ENCODE results near the gene PPP2R3A.
A peak's percentile ranks its signal among the peaks of the same experiment; 100 is the strongest.

Gene PPP2R3A, protein sequence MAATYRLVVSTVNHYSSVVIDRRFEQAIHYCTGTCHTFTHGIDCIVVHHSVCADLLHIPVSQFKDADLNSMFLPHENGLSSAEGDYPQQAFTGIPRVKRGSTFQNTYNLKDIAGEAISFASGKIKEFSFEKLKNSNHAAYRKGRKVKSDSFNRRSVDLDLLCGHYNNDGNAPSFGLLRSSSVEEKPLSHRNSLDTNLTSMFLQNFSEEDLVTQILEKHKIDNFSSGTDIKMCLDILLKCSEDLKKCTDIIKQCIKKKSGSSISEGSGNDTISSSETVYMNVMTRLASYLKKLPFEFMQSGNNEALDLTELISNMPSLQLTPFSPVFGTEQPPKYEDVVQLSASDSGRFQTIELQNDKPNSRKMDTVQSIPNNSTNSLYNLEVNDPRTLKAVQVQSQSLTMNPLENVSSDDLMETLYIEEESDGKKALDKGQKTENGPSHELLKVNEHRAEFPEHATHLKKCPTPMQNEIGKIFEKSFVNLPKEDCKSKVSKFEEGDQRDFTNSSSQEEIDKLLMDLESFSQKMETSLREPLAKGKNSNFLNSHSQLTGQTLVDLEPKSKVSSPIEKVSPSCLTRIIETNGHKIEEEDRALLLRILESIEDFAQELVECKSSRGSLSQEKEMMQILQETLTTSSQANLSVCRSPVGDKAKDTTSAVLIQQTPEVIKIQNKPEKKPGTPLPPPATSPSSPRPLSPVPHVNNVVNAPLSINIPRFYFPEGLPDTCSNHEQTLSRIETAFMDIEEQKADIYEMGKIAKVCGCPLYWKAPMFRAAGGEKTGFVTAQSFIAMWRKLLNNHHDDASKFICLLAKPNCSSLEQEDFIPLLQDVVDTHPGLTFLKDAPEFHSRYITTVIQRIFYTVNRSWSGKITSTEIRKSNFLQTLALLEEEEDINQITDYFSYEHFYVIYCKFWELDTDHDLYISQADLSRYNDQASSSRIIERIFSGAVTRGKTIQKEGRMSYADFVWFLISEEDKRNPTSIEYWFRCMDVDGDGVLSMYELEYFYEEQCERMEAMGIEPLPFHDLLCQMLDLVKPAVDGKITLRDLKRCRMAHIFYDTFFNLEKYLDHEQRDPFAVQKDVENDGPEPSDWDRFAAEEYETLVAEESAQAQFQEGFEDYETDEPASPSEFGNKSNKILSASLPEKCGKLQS (N-terminal part only)

DNA sequence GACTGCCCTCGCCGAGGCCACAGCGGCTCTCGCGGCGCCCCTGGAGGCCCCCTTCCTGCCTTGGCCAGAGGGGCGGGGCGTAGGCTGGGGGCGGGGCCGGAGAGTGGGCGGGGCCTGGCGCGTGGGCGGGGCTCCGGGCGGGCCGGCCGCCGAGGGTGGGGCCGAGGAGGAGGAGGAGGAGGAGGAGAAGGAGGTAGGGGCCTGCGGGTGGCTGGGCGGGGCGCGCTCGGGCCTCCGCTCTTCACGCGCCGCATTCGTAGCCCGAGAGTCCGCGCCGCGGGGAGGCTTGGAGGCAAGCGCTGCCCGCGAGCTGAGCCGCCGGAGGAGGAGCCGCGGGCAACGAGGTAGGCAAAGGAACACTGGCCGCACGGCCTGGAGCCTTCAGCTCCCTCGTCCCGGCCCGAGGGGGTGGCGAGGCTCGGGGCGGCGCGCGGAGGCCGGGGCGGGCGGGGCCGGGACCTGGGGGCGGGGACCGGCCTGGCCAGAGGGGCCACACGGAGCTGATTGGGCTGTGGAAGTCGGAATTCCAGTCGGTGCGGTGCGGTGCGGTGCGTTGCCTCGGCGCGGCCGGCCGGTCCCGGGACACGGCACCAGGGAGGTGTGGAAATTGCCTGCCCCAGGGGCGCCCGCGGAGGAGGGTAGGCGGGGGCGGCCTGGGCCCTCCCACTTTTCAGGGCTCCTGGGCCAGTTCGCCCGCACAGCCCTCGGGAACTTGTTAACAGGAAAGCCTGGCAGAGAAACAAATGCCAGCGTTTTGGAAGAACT lies at the start of gene PPP2R3A:
Gene PPP2R3A, plus strand, starts transcription at position 223 of the 765 bp plus-strand sequence. CDS start 35,771 bp downstream, outside the sequence.
- Histone ChIP-seq H3K36me3 (ENCODE audit: control insufficient read depth, insufficient read depth, low read length) (no peaks in the 10 kb centered on the region), H3K9me3 (ENCODE audit: control insufficient read depth, insufficient read depth, low read length) (no peaks in the 10 kb centered on the region), H3K9ac (ENCODE audit: low read depth, low read length) (peak within 1 kb of the TSS; percentile 83), H3K4me1 (ENCODE audit: control insufficient read depth, insufficient read depth, low read length) (peaks cover 38% of the 10 kb centered on the region), H3K4me3 (ENCODE audit: low read depth, low read length) (peak within 1 kb of the TSS; percentile 83), H3K27ac (ENCODE audit: low read depth, low read length) (peak within 1 kb of the TSS; percentile 95), H3K27me3 (ENCODE audit: control insufficient read depth, insufficient read depth, low read length) (no peaks in the 10 kb centered on the region)

DNA sequence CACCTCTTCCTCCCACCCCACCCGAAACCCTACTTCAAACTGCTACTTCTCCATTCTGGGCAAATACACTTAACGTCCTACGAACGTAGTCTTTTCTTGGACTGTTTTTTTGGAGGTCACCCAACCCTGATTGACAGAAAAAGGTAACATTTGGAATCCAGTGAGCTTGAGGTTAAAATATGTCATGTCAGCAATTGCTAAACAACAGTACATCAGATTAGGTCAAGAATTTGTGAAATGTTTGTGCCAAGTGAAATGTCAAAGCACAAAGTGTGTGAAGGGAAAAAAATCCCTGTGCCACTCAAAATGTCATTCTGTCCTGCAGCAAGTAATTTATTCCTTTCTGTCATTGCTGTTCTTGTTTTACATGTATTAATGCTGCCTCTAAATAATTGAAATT lies 49.2 kb upstream of the PPP2R3A start:
- H3K4me3 ChIP-seq (ENCODE audit: low read depth, low read length) = no peak overlapping the region

DNA sequence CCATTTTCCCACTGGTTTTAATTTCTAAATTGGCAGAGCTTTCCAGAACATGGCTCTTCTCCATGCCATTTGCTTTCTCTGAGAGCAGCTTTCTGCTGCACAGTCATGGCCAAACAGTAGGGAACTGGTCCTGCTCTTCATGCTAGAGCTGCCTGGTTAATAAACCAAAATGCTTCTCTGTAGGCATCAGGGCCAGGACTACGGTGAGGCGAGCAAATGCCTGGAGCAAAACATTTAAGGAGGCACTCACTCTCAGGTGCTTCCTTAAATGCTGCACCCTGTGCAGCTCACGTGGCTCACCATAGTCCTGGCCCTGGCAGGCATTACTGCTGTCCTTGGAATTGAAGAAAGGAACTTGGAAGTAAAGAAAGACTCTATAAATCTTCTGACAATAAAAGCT lies 48.5 kb upstream of the PPP2R3A start:
- H3K36me3 ChIP-seq (ENCODE audit: control insufficient read depth, insufficient read depth, low read length) = no peaks in the 10 kb centered on the region
- no peak overlapping the region for H3K27ac ChIP-seq (ENCODE audit: low read depth, low read length)
- H3K4me3 ChIP-seq (ENCODE audit: low read depth, low read length) = no peak overlapping the region
- H3K9me3 ChIP-seq (ENCODE audit: control insufficient read depth, insufficient read depth, low read length) = no peaks in the 10 kb centered on the region
- H3K27me3 ChIP-seq (ENCODE audit: control insufficient read depth, insufficient read depth, low read length) = no peaks in the 10 kb centered on the region
- H3K9ac ChIP-seq (ENCODE audit: low read depth, low read length) = no peak overlapping the region
- H3K4me1 ChIP-seq (ENCODE audit: control insufficient read depth, insufficient read depth, low read length) = peaks cover 10% of the 10 kb centered on the region; the same call in 1 of the 2 replicates

More for the DNA sequence above, 49.2 kb upstream of the PPP2R3A start:
- H3K36me3 ChIP-seq (ENCODE audit: control insufficient read depth, insufficient read depth, low read length) = no peaks in the 10 kb centered on the region
- H3K27ac ChIP-seq (ENCODE audit: low read depth, low read length) = no peak overlapping the region
- H3K27me3 ChIP-seq (ENCODE audit: control insufficient read depth, insufficient read depth, low read length) = no peaks in the 10 kb centered on the region
- H3K9me3 ChIP-seq (ENCODE audit: control insufficient read depth, insufficient read depth, low read length) = no peaks in the 10 kb centered on the region
- peaks cover 10% of the 10 kb centered on the region; the same call in 1 of the 2 replicates for H3K4me1 ChIP-seq (ENCODE audit: control insufficient read depth, insufficient read depth, low read length)
- no peak overlapping the region for H3K9ac ChIP-seq (ENCODE audit: low read depth, low read length)

DNA sequence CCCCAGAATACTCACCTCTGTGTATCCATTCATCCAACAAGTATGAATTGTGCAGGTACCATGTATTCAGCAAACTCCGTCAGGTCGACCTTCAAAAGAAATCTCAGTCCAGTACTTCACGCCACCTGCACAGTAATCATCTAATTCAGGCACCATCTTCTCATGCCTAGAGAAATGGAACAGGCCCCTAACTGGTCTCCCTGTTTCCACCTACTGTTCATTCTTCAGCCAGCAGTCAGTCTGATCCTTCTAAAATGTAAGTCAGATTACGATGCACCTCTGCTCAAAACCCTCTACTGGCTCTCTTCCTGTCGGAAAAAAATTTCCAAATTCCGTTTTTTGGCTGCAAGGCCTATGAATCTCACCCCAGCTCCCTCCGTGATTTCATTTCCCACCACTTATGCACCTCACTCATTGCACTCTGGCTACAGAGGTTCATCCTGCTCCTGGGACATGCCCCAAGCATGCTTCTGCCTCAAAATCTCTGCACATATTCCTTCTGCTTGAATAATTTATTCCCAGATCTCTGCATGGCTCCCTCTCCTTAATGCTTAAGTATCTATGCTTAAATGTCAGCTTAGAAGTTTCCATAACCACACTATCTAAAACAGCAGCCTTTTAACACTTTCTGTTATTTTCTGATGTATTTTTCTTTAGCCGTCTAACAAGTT lies 47.5 kb upstream of the PPP2R3A start:
- Histone ChIP-seq H3K27me3 (ENCODE audit: control insufficient read depth, insufficient read depth, low read length) (no peaks in the 10 kb centered on the region), H3K27ac (ENCODE audit: low read depth, low read length) (no peak overlapping the region), H3K9ac (ENCODE audit: low read depth, low read length) (no peak overlapping the region), H3K4me1 (ENCODE audit: control insufficient read depth, insufficient read depth, low read length) (peaks cover 10% of the 10 kb centered on the region; the same call in 1 of the 2 replicates), H3K9me3 (ENCODE audit: control insufficient read depth, insufficient read depth, low read length) (no peaks in the 10 kb centered on the region), H3K36me3 (ENCODE audit: control insufficient read depth, insufficient read depth, low read length) (no peaks in the 10 kb centered on the region), H3K4me3 (ENCODE audit: low read depth, low read length) (no peak overlapping the region)

DNA sequence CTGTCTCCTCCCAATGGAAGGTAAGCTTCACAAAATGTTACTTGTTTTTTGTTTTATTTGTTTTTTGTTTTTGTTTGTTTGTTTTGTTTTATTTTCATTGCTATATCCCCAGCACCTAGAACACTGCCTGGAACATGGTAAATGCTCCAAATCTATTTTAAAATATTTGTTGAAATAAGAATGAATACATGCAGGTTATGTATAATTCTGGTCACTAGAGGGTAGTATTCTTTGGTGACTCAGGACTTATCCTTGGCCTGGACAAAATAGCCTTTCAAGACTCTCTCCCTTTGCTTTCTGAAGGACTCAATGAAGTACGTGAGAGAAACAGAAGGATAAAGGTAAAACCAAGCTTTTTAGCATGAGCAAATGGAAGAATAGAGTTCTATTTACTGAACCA lies 46.9 kb upstream of the PPP2R3A start:
- H3K4me3 ChIP-seq (ENCODE audit: low read depth, low read length) = no peak overlapping the region
- no peak overlapping the region for H3K27ac ChIP-seq (ENCODE audit: low read depth, low read length)
- H3K36me3 ChIP-seq (ENCODE audit: control insufficient read depth, insufficient read depth, low read length) = no peaks in the 10 kb centered on the region
- H3K27me3 ChIP-seq (ENCODE audit: control insufficient read depth, insufficient read depth, low read length) = no peaks in the 10 kb centered on the region
- H3K4me1 ChIP-seq (ENCODE audit: control insufficient read depth, insufficient read depth, low read length) = peaks cover 10% of the 10 kb centered on the region; the same call in 1 of the 2 replicates
- no peak overlapping the region for H3K9ac ChIP-seq (ENCODE audit: low read depth, low read length)
- H3K9me3 ChIP-seq (ENCODE audit: control insufficient read depth, insufficient read depth, low read length) = no peaks in the 10 kb centered on the region

DNA sequence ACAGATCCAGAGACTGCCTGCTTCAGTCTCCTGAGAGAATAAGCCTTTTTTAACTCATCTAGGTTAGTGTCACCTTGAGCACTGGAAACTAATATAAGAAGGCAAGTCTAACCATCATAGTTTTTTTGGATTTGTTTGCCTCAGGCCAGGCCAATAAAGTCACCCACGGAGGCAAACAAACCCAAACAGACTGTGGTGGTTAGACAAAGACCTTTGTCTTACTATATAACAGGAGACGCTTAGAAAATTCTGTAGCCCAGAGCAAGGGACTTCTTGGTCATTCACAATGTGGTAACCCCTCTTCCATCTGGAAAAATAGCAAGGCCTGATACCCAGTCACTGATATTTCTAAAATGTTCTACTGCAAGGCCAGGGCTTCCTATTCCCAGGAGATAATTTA lies 45.3 kb upstream of the PPP2R3A start:
- no peak overlapping the region for H3K9ac ChIP-seq (ENCODE audit: low read depth, low read length)

DNA sequence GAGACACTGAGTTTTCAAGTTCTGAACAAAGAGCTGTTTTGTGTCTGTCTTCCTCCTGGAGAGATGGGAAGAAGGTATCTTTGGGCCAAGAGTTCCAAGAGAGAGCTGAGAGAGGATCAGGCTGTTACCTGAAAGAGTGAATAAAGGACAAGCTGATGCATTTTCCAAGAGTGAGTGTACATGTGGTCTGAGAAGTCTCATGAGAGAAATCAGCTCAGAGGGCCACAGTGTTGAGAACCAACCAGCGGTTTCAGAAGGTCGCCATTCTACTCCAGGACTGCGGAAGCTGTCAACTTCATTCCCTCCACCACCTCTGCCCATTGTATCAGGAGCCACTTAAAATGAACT lies 42.7 kb upstream of the PPP2R3A start:
- Histone ChIP-seq H3K9me3 (ENCODE audit: control insufficient read depth, insufficient read depth, low read length) (no peaks in the 10 kb centered on the region), H3K4me1 (ENCODE audit: control insufficient read depth, insufficient read depth, low read length) (peaks cover 17% of the 10 kb centered on the region), H3K27me3 (ENCODE audit: control insufficient read depth, insufficient read depth, low read length) (no peaks in the 10 kb centered on the region), H3K36me3 (ENCODE audit: control insufficient read depth, insufficient read depth, low read length) (no peaks in the 10 kb centered on the region), H3K27ac (ENCODE audit: low read depth, low read length) (no peak overlapping the region), H3K4me3 (ENCODE audit: low read depth, low read length) (no peak overlapping the region), H3K9ac (ENCODE audit: low read depth, low read length) (no peak overlapping the region)

More for the DNA sequence above, 45.3 kb upstream of the PPP2R3A start:
- Histone ChIP-seq H3K27ac (ENCODE audit: low read depth, low read length) (no peak overlapping the region), H3K27me3 (ENCODE audit: control insufficient read depth, insufficient read depth, low read length) (no peaks in the 10 kb centered on the region), H3K4me3 (ENCODE audit: low read depth, low read length) (no peak overlapping the region), H3K9me3 (ENCODE audit: control insufficient read depth, insufficient read depth, low read length) (no peaks in the 10 kb centered on the region), H3K36me3 (ENCODE audit: control insufficient read depth, insufficient read depth, low read length) (no peaks in the 10 kb centered on the region), H3K4me1 (ENCODE audit: control insufficient read depth, insufficient read depth, low read length) (peaks cover 20% of the 10 kb centered on the region)

DNA sequence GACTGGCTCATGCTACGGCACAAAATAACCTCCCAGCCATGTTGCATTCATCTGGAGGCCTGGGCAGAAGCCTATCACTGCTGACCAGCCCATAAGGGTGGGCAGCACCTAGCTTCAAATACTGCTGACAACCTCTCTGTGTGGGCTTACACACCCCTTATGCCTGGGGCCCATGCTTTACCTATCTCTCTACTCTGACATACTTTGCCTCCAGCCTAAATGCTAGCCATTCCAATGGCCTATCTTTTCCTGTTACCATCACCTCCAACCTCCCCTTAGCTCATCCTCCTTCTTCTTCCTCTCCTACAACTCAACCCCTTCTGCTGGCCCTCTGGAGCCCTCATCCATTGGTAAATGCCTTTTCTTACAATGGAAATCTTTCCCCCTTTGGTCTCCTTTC lies 41.0 kb upstream of the PPP2R3A start:
- H3K9ac ChIP-seq (ENCODE audit: low read depth, low read length) = no peak overlapping the region
- no peaks in the 10 kb centered on the region for H3K27me3 ChIP-seq (ENCODE audit: control insufficient read depth, insufficient read depth, low read length)
- H3K36me3 ChIP-seq (ENCODE audit: control insufficient read depth, insufficient read depth, low read length) = no peaks in the 10 kb centered on the region
- no peaks in the 10 kb centered on the region for H3K9me3 ChIP-seq (ENCODE audit: control insufficient read depth, insufficient read depth, low read length)
- peaks cover 11% of the 10 kb centered on the region; the same call in 1 of the 2 replicates for H3K4me1 ChIP-seq (ENCODE audit: control insufficient read depth, insufficient read depth, low read length)
- H3K4me3 ChIP-seq (ENCODE audit: low read depth, low read length) = no peak overlapping the region
- no peak overlapping the region for H3K27ac ChIP-seq (ENCODE audit: low read depth, low read length)

DNA sequence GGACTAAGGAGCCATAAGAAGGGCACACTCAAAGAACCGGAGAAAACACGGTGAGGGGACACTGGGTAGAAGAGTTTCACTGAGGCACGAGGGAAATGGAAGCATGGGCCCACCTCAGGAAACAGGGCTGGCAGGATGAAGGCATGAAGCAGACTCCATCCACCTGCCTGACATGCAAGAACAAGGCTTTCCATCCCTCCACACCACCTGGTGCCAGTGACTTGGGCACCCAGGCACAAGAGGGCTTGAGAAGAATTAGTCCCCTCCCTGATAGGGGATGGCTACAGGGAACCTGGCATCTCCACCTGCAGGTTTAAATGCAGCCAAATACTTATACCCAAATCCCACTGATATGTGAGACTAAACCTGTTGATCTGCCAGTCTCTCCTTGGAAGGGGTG lies 38.9 kb upstream of the PPP2R3A start:
- Histone ChIP-seq H3K27me3 (ENCODE audit: control insufficient read depth, insufficient read depth, low read length) (no peaks in the 10 kb centered on the region), H3K4me1 (ENCODE audit: control insufficient read depth, insufficient read depth, low read length) (peaks cover 11% of the 10 kb centered on the region; the same call in 1 of the 2 replicates), H3K9me3 (ENCODE audit: control insufficient read depth, insufficient read depth, low read length) (no peaks in the 10 kb centered on the region), H3K9ac (ENCODE audit: low read depth, low read length) (no peak overlapping the region), H3K4me3 (ENCODE audit: low read depth, low read length) (no peak overlapping the region), H3K27ac (ENCODE audit: low read depth, low read length) (no peak overlapping the region), H3K36me3 (ENCODE audit: control insufficient read depth, insufficient read depth, low read length) (no peaks in the 10 kb centered on the region)

DNA sequence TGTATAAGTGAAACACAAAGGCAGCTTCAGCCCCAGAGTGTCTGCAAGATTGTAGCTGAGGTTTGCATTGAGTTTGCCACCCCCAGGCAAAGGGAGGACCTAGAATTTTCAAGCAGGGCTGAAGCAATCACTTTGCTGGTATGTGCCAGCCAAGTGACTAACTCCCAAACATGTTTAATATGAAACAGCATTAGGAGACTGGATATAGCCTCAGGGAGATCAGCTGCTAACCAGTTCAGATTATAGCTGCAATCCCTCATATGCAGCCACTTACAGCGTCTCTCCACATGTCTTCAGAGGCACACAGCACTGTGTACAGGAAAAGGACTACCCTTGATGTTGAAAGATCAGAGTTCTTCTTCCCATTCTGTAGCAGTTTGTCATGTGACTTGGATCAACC lies 38.4 kb upstream of the PPP2R3A start:
- no peak overlapping the region for H3K4me3 ChIP-seq (ENCODE audit: low read depth, low read length)
- no peak overlapping the region for H3K9ac ChIP-seq (ENCODE audit: low read depth, low read length)
- H3K4me1 ChIP-seq (ENCODE audit: control insufficient read depth, insufficient read depth, low read length) = peaks cover 11% of the 10 kb centered on the region; the same call in 1 of the 2 replicates
- H3K27ac ChIP-seq (ENCODE audit: low read depth, low read length) = no peak overlapping the region
- H3K36me3 ChIP-seq (ENCODE audit: control insufficient read depth, insufficient read depth, low read length) = no peaks in the 10 kb centered on the region
- no peaks in the 10 kb centered on the region for H3K27me3 ChIP-seq (ENCODE audit: control insufficient read depth, insufficient read depth, low read length)
- no peaks in the 10 kb centered on the region for H3K9me3 ChIP-seq (ENCODE audit: control insufficient read depth, insufficient read depth, low read length)

Measured in HUES48 (cell line).